Right renal cortex interstitium (tissue), 3 donors: Measurements from ENCODE around the gene CLN6. TPM values are rescaled to one million over a fixed set of nuclear protein-coding genes. Genes with fewer than 3 reads are reported as not detected.

Experiments used
- polyA plus RNA-seq, 3 donors: library from polyadenylated mRNA; unstranded; fragments of 120-200 nt; gene quantifications; one replicate each; pipeline ENCODE4 v1.2.1, GENCODE V29; 2013; ENCODE audit not compliant: insufficient read length in 3 of 3

The CLN6 gene
- polyA plus RNA-seq, 3 donors: 32.8 to 37.1 (median 33.6) TPM

Other genes with a start within 250 kb of the CLN6 start
- 10 to 100 TPM; 44.1 to 47.2 (median 45.7) TPM for gene PIAS1, start 175.4 kb downstream of the CLN6 start, polyA plus RNA-seq
- gene CALML4, start 24.4 kb downstream of the CLN6 start, polyA plus RNA-seq: 10 to 100 TPM; 26.8 to 36.5 (median 35.2) TPM
- gene FEM1B, start 48.0 kb upstream of the CLN6 start, polyA plus RNA-seq: 10 to 100 TPM; 61.1 to 70.1 (median 64.1) TPM
- gene ITGA11, start 202.4 kb upstream of the CLN6 start, polyA plus RNA-seq: 1 to 10 TPM; 2.0 to 3.9 (median 3.1) TPM